GM21619 (cell line): Measurements from ENCODE around the gene IL17C.
A peak's percentile ranks its signal among the peaks of the same experiment; 100 is the strongest.

Experiments used
- ATAC-seq: cut with Tn5 transposase; IDR thresholded peaks from one replicate; pipeline ENCODE4 v1.9.1; 2021; ENCODE audit not compliant: unreplicated experiment

The IL17C gene, protein sequence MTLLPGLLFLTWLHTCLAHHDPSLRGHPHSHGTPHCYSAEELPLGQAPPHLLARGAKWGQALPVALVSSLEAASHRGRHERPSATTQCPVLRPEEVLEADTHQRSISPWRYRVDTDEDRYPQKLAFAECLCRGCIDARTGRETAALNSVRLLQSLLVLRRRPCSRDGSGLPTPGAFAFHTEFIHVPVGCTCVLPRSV

DNA sequence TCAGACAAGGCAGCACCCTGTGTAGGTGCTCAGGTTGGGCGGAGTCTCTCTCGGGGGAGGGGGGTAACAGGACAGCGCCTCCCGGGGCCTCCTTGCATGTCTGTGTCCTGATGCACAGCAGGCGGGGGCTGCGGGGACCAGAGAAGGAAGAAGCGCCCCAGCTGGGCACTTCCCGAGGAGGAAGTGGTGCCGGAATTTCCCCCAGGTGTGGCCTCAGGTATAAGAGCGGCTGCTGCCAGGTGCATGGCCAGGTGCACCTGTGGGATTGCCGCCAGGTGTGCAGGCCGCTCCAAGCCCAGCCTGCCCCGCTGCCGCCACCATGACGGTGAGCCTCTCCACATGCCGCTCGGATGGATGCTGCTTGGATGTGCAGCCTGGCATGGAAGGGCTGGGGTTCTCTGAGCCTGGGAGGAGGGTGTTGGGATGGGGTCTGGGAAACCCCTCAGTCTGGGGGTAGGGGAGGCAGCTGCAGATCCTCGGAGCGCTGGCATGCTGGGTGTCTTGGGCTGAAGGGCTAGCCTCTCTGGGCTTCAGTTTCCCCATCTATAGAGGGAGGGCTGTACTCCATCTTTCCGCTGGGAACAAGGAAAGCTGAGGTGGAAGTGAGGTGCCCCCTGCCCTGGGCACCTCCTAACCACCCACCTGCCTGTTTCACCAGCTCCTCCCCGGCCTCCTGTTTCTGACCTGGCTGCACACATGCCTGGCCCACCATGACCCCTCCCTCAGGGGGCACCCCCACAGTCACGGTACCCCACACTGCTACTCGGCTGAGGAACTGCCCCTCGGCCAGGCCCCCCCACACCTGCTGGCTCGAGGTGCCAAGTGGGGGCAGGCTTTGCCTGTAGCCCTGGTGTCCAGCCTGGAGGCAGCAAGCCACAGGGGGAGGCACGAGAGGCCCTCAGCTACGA is at the start of gene IL17C:
Gene IL17C (plus strand): TSS at position 250 of the 908 bp plus-strand sequence. CDS start 70 bp downstream, at position 320.
- ATAC-seq, result no peak

DNA sequence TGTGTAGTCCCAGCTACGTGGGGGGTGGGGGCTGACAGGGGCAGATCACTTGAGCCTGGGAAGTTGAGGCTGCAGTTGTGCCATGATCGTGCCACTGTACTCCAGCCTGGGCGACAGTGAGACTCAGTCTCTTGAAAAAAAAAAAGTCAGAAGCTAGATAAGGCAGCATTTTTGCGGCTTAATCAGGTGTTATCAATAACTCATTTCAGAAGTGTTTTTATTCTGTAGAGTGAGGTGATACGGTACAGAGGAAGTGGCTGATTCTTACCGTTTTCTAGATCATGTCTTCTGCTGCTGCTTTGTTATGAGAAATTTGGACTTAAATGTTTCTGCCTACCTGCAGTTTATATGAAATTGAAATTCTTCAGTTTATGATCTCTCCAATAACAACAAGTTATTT is 49.6 kb upstream of the IL17C start:
- no peak for ATAC-seq

DNA sequence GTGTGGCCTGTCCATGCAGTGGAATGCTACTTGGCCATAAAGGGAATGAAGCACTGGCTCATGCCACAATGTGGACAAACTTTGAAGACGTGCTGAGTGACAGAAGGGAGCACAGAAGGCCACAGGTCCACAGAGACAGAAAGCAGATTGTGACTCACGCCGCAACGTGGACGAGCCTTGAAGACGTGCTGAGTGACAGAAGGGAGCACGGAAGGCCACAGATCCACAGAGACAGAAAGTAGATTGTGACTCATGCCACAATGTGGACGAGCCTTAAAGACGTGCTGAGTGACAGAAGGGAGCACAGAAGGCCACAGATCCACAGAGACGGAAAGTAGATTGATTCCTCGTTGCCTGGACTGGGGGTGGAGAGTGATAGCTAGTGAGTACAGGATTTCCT is 48.9 kb upstream of the IL17C start:
- no peak for ATAC-seq

DNA sequence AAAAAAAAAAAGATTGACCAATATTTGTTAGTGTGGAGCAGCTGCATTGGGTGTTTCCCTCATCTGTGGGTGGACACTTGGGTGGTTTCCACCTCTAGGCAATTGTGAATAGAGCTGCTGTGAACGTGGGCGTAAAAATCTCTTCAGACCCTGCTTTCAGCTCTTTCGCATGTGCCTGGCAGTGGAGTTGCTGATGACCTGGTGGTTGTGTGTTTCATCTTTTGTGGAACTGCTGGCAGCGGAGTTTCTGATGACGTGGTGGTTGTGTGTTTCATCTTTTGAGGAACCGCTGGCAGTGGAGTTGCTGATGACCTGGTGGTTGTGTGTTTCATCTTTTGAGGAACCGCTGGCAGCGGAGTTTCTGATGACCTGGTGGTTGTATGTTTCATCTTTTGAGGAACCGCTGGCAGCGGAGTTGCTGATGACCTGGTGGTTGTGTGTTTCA is 46.8 kb upstream of the IL17C start:
- peak; percentile 47 for ATAC-seq

DNA sequence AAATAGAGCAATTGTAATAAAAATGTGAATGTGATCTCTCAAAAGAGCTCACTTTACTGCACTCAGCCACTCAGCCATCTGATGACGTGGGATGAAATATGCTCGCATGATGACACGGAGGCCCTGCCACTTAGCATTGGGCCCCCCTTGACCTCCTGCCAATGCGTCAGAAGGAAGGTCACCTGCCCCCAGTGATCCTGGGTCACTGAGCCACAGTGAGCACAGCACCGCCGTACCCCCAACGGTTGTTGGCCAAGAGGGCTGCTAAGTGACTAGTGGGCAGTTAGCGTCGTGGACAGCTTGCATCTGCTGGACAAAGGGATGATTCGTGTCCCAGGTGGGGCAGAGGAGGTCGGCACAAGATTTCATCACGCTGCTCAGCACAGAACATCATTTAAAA is 45.3 kb upstream of the IL17C start:
- ATAC-seq, result no peak

DNA sequence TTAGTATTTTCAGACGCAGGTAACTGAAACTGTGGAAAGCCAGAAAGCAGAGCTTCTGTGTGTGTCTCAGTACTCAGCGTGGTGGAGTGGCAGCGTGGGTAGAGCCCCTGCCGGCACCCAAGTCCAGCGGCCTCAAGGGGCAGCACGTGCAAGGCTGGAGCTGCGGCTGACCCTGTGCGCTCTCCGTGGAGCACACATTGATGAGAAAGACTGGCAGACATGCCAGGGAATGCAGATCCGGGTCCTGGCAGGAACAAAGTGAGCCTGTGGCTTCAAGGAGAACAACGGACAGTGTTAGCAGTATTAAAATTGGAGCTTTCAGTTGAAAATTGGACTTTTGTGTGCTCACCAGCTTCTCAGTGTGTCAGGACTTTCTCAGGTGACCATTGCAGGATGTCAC is 44.9 kb upstream of the IL17C start:
- ATAC-seq, result no peak

DNA sequence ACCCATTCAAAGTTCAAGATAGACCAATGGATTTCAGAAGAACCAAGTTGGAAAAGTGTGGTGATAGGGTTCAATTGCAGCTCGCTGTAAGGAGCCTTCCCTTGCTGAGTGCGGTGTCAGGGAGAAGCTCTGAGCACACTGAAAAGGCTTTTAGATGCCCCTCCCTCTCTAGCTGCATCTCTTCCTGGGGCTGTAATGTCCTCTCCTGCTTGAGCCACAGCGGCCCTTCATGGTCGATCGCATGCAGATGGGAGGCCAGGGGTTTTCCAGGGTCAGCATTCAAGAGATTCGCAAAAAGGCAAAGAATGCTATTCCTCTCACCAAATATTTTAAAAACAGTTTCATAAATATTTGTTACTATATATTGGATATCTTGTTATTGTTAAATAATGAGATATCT is 44.5 kb upstream of the IL17C start:
- no peak for ATAC-seq

DNA sequence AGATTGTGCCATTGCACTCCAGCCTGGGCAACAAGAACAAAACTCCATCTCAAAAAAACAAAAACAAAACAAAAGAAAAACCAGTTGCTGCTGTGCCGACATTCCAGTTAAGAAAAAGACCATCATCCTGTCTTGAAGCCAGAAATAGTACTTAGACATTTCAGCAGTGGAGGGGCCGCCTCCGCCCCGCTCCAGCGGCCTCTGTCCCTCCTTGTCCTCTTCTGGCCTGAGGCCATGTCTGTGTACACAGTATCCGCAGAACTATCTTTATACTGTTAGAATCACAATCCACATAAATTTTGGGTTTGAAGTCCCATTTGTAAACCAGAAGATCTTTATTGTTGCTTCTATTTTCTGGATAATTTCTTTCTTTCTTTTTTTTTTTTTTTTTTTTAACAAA is 43.3 kb upstream of the IL17C start:
- no peak for ATAC-seq

DNA sequence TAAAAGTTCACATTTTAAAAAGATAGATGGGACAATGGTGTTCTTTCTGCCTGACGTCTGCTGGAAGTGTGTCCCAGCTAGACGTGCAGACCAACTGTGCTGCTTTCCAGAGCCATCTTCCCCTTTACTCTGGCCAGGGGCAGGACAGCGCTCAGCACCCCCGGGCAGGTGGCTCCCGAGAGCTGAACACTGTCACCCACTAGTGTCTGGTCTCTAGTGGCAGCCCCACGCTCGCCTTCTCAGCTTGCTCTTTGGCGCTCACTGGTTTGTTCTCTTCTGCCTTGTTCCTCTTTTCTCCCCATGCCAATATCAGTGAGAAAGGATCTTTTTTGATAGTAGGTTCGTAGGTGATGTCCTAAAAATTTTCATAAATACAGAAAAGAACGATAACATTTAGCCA is 42.5 kb upstream of the IL17C start:
- ATAC-seq, result no peak

DNA sequence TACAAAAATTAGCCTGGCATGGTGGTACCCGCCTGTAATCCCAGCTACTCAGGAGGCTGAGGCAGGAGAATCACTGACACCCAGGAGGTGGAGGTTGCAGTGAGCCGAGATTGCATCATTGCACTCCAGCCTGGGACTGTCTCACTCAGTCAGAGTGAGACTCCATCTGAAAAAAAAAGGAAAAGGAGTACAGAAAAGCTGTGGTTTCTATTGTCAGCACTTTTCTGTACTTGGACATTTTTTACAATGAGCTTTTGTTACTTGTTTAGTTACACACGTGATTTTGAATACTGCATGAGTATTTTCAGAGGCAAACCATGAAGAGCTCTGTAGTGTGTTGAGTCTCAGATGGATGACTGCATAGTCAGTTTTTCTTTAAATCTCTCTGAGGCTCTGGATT is 41.9 kb upstream of the IL17C start:
- no peak for ATAC-seq

DNA sequence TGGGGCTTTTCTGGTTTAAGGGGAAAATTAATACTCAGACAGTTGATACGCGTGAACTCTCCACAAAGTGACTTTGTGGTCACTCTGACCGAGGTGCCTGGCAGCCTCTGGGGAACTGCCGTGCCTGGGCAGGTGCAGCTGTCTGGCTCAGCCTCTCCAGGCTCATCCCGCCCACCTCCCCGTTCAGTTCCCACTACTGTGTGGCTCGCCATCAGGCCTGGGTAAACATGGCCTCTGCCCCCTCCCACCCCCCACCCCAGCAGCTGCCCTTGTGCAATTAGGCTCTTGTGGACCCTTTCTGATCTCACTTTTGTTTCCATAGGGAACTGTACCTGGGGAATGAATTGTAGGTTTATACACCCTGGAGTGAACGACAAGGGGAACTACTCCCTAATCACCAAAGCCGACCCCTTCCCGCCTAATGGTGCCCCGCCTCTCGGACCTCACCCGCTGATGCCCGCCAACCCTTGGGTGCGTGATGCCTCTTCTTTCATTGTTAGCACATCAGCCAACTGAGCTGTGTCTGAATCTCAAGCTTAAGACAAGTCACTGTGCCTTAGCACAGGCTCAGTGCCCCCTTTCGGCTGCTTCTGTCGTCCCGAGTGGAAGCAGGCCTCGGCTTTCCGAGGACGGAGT is 40.4 kb upstream of the IL17C start:
- ATAC-seq, result no peak

DNA sequence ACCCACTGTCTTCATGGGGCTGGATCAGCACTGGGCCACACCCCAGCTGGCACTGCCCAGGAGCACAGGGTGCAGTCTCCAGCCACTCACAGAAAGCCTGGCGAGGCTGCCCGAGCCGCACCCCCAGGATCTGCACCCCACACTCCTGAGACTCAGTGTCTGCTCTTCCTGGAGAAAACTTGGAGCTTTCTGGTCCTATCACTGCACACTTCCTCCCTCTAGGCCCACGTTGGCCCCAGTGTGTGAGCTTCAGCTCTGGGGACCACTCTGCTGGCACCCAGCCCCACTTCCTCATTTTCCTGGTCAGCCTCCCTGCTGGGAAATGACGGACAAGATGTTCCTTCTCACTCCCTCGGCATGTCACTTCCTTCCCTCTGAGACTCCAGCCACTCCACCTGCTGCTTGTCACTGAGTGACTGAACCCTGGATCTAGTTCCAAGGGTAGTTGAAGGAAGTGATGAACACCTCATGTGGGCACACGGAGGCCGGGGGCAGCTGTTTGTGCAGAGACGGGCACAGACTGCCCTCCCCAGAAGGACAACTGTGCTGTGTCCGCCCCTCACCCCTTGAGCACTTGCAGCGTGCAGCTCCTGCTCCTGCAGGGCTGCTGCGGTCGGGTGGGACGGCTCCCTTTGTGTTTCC is 39.2 kb upstream of the IL17C start:
- ATAC-seq, result no peak

DNA sequence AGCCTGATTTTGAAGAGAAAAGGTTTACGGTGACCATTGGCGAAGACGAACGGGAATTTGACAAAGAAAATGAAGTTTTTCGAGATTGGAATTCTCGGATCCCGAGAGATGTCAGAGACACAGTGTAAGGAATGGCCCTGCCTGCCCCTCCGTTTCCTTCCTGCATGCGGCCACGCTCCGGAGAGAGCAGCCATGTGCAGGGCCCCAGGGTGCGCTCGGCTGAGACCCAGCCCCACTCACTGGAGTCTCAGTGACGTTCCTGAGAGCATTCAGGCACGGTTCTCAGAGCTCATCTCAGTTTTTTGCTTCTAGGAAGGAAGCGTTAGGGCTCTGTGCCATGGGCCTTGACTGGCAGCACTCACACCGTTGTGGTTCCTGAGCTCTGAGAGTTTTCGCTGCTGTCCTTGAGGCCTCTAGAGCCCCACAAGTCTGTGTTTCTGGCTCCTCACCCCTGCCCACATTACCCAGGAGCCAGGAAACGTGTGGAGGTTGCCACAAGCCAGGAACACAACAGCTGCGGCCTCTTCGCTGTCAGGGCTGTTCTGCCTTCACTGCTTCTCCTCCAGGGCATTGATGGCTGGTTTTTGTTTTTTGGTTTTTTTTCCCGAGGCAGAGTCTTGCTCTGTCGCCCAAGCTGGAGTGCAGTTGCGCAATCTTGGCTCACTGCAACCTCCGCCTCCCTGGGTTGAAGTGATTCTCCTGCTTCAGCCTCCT is 38.4 kb upstream of the IL17C start:
- no peak for ATAC-seq

DNA sequence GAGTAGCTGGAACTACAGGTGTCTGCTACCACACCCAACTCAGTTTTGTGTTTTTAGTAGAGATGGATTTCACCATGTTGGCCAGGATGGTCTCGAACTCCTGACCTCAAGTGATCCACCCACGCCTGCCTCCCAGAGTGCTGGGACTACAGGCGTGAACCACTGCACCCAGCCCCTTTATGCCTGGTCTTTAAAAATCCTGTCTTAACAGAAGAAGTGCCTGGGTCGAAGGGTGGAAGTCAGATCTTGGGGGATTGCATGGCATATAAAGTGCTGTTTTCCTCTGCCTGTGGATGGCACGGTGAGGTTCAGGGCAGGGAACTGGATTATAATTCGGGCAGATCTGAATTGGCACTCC is 37.9 kb upstream of the IL17C start:
- ATAC-seq, result no peak

DNA sequence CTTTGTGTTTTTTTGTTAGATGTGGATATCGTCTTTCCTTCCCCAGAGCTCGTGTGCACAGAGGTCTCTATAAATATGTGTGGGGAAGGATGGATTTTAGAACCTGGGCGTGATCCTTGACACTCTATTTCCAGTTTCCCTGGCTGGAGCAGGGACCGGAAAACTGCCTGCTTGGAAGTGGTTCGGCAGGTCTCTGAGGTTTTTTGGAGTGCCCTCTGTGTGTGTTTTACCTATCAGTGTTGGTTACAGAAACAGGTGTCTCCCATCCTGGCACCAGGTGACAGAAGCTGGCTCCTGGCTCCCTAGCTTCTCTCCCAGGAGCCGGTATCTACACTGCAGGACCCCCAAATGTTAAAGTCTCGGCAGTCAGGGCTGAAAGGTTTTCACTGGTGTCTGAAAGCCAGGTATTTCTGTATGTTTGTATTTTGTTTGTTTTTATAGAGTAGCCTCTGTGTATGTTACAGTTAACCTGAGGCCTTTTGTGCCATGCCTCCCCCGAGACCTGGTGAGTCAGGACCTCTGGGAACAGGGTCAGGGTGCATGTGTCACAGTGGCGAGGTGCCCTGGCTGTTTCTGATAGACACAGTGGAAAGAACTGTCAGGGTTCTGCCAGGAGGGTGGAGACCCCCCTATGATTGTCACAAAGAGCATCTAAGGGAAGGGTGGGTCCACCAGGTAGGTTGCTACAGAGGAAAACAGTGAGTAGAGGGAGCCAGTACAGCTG is 36.9 kb upstream of the IL17C start:
- ATAC-seq, result no peak

DNA sequence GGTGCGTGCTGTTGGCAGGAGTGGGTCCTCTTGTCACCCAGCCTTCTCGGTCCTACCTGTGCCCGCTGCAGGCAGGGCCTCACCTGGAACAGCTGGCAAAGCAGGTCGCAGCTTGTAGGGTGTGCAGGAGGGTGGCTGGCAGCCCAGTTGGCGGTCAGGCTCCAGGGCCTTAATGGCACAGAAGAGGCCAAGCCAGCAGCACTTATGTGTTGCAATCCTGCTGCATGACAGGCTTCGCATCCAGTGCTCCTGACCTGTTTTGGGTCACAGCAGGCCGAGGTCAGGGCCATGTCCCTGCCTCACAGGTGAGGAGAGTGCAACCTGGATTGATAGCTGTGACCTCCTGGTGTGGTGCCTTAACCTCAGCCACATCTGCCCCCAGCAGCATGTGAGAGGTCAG is 36.3 kb upstream of the IL17C start:
- ATAC-seq, result no peak

DNA sequence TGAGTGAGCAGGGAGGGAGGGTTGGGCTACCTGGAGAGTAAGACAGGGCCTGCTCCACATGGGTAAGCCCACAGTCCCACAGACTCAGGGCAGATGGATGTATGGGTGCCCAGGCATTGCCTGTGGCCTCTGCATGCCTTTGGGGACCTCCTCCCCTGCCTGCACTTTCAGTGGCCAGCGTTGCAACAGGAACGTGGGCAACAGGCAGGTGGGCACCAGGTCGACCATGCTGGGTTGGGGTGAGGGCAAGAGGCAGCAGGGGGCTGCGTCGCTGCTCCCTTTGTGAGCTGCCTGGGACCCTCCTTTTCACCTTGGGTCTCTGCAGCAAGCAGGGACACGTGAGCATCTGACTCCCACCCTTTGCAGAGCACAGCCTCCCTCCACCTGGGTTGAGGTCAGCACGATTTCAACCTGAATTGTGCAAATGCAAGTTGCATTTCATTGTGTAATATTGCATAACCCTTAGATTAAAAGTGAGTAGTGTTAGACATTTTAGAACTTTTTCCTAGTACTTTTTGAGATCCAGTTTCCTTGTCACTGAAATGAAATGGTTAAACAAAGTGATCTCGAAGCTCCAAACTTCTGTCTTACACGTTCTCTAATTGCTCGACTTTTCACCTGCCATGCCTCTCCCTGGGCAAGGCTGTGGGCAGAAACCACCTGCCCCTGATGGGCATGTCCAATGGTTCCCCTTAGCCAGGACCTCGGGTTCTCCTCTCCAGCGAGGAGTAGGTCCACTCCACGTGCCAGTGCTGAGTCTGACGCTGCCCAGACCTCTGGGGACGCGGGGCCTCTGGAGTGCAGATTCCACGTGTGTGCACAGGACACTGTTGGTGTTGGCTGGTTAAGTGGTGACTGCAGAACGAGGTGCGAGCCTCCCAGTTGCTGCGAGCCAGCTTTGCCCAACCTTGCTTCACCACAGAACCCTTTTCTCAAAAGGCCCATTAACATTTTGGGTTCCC is 32.9 kb upstream of the IL17C start:
- ATAC-seq, result no peak

DNA sequence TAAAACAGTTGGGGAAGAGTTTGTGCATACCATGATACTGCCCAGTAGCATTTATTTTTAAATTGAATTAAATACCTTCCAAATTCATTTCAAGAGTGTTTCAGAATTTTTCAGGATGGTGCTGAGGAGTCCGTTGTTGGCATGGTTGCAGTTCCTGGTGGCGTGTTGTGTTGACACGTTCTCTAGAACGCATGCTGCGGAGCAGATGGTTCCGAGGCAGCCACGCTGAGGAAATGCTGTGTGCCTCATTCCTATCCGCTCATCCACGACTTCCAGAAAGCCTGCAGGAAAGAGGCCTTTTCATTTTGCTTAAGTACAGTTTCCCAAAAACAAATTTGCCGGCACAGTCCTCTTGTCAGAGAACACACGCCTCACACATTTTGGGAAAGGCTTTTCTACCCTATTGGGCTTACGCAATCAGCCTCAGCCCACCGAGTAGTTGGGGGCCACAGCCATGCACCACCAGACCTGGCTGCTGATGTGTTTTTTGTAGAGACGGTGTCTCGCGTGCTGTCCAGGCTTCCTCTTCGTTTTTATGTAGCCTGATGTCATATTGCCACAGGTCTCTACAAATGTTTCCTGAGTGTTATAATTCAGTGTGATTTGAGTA is 32.1 kb upstream of the IL17C start:
- ATAC-seq, result no peak

DNA sequence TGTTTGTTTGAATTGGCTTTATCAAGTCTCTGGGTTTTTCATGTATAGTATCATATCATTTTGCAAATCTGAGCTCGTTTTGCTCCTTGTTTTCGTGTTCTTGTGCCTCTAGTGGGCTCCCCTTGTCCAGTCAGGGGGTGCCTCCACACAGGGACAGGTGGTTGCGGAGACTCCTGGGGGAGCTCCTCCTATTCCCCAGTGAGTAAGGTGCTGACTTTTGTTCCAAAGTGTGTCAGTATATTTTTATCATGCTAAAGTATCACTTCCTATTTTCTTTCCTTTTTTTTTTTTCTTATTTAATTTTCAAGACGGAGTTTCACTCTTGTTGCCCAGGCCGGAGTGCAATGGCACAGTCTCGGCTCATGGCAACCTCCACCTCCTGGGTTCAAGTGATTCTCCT is 30.3 kb upstream of the IL17C start:
- no peak for ATAC-seq
